Measurements from ENCODE around the gene S100A7.
A peak's percentile ranks its signal among the peaks of the same experiment; 100 is the strongest.
"Not testable (repeated sequence)": the region's sequence is repeated elsewhere in the genome, so short reads cannot be mapped to it uniquely, and the experiment has no call there.

Gene S100A7

DNA sequence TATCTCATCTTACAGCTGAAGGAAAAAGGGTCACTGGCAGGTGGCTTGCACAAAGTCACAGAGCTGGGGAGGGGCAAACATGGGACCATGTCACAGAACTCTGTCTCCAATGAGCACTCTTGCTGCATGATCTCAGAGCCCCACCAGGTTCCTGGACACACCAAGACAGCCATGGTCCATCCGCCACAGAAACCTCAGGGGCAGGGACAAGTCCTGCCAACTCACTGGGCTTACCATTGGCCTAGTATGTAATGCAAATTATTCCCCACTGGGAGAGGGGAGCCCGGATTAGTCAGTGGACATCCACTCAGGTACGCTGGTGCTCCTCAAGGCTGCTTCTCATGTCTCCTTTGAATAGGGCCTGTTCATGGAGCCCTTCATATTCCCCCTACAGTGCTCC is 29.9 kb downstream of the S100A7 start:
- DNase-seq (ENCODE audit: low spot score), result no peak

DNA sequence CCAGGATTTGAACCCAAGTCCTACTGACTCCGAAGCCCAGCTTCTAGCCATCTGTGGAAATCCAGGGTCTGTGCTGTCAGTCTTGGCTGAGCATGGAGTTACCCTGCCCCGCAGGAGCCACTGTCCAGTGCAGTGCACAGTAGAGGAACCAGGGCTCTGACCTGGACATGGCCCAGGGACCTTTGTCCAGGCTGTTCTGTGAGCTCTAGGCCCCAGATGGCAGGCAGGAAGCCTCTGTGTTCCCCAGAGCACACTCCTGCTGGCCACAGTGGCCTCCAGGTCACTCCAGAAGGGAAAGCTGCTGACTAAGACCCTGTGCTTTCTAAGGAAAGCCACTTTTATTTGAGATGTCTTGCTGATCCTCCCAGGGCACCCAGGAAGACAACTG is 30.3 kb downstream of the S100A7 start:
- DNase-seq (ENCODE audit: low spot score), result no peak

DNA sequence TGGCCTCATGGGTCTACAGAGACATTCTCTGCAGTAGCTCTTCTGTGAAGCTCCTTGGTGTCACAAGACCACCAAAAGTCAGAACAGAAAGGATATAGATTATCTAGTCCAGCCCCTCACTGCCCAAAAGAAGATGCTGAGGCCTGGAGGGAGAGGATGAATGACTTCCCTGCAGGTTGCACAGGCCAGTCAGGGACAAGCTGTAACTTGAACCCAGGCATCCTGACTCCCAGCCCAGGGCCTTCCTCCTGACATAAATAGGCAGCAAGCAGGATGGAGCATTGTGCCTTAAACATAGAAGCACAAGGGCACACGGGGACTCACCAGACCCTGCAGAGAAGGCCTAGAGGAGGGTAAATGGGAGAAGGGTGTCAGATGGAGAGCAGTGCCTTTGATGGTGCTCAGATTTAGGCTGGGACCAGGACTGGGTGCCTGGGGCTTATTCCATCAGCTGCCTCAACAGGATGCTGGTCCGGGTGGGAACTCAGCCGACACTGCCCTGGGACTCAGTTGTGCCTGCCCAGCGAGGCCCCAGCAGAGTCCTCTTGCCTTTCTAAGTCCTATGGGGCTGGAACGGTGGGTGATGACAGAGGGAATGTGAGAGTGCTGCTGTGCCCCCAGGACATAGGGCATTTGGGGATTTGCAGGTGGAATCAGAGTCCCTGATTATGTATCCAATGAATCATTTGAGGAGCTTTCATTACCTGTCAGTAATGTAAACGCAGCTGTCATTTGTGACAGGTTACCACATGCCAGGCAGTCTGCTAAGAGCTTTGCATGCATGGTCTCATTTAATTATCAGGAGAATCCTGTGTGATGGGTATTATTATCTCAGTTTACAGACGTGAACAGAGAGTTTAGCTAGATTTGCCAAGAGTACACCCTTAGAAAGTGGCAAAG is 30.9 kb downstream of the S100A7 start:
- DNase-seq (ENCODE audit: low spot score), result peak; percentile 25

DNA sequence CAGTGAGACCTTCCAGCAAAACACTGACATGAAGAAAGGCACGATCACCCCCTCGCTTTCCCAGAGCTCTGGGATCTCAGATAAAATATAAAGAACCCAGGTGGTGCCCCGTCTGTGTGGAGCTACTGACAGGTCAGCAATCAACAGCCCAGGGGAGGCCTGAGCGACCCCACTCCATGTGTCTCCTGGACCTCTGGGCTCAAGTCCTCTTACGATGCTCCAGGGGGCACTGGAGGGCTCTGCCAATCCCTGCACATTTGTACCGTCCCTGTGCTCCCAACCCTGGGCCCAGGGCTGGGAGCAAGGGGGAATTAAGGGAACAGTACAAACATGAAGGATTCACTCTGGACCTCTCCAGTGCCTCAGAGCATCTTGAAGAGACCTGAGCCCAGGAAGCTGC is 31.7 kb downstream of the S100A7 start:
- DNase-seq (ENCODE audit: low spot score), result peak; percentile 46

DNA sequence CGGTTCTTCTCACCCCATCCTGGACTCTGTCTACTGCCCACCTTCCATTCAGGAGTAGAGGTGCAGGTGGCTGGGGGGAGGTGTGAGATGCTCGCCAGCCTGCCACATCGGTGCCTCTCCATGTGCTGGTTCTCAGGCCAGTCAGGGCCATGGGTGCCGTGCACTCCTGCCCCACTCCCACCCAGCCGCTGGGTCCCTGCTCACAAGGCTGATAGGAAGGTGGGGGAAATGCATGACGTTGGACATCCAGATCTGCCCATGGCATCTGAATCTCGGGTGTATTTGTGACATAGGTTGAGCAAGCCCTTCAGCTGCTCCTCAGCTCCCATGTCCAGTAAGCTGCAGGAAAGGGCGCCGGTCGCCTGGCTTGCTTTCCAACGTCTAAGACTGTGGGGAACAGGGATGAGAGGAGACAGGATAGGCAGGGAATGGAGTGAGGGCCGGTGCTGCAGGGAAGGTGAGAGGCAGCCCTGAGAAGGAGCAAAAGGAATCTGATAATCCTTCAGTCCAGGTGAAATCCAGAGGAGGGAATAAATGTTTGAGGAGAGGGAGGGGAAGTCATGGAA is 32.3 kb downstream of the S100A7 start:
- DNase-seq (ENCODE audit: low spot score), result peak; percentile 29

DNA sequence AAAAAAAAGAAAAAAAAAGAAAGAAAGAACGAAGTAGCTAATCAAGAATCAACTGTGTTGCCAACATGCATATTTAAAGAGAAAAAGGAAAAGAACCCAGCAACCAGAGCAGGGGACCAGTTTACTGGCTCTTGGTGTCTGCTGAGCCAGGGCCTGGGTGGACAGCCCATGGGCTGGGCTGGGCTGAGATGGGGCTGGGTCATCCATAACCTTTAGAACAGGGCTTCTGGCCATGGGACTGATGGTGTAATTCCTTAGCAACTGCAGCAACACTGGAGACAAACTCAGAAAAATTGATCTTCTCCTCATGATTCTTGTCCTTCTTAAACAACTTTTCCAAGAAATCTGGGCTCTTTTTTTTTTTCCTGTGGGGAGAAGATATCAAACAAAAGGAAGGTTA is 33.6 kb downstream of the S100A7 start:
- no peak for DNase-seq (ENCODE audit: low spot score)

DNA sequence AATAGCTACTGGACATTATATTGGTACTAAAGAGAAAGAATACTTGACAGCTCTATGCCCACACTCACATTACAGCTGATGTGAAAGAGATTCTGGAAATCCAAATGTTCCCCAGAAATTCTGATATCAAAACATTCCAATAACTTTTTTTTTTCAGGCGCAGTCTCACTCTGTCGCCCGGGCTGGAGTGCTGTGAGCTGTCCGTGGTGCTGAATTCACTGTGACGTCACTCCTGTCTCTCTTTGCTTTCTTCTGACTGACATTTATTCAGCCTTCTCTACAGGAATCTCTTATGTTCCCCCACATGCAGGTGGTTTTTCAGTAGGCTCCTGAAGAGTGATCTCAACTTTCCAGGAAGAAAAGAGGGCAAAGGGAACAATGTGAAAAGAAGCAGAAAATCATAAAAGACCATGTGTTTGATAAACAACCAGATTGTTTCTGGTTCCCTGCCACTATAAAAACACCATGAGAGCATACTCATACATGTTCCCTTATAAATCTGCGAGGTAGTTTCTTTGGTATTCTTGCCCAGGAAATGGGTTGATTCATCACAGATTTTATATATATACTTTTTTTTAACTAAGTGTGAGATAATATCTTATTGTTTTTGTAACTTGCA is 37.9 kb downstream of the S100A7 start:
- DNase-seq (ENCODE audit: low spot score), result peak; percentile 83

DNA sequence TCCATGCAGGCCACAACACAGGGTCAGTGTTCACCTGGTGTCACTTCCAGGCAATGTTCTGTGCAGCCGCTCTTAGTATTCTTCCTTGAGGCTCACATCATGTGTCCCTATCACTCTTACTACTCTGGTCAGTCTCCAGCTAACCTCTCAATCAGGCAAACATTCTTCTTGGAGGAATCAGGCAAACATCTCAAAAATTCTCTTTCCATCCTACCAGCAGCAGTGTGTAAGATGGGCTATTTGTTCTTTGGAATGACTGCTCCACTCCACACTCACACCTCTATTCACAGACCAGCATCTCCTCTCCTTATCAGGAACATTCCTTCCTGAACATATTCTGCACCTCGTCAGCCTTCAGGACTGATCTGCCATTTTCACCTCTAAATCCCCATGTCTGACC is 40.1 kb downstream of the S100A7 start:
- DNase-seq (ENCODE audit: low spot score), result no peak

DNA sequence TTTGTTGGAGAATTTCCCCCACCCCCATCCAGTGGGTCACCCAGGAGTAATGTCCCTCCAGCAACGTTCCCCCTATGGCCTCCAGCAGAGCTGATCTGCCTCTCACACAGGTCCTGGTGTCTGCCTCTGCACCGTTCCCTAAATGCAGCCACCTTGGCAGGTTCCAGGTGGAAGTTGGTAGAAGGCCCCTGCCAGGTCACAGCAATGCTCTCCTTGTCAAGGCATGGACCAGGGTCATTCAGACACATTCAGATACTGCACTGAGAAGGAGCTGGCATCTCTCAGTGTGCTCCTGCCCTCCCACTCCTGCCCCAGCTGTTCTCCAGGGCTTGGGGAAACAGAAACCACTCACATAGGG is 41.0 kb downstream of the S100A7 start:
- not testable (repeated sequence) for DNase-seq (ENCODE audit: low spot score)

DNA sequence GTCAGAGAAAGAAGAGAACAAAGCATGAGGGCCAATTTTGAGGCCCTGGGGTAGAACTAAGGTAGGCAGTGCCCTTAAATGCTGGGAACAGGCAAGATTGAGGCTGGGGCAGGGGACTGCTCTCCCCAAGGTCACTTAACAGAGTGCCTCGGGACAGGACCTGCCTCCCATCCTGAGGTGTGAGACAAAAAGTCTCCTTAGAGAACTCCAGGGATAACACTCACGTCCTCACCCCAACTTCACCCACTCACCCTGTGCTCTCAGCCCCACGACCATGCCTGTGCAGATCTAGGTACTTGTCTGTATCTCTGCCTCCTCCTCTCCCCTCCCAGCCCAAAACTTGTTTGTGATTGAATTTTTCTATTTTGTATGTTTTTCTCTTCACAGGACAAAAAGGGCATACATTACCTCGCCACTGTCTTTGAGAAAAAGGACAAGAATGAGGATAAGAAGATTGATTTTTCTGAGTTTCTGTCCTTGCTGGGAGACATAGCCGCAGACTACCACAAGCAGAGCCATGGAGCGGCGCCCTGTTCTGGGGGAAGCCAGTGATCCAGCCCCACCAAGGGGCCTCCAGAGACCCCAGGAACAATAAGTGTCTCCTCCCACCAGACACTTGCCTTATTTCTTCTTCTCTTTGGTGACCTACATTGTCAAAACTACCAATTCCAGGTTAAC is 41.6 kb downstream of the S100A7 start:
- DNase-seq (ENCODE audit: low spot score), result not testable (repeated sequence)

DNA sequence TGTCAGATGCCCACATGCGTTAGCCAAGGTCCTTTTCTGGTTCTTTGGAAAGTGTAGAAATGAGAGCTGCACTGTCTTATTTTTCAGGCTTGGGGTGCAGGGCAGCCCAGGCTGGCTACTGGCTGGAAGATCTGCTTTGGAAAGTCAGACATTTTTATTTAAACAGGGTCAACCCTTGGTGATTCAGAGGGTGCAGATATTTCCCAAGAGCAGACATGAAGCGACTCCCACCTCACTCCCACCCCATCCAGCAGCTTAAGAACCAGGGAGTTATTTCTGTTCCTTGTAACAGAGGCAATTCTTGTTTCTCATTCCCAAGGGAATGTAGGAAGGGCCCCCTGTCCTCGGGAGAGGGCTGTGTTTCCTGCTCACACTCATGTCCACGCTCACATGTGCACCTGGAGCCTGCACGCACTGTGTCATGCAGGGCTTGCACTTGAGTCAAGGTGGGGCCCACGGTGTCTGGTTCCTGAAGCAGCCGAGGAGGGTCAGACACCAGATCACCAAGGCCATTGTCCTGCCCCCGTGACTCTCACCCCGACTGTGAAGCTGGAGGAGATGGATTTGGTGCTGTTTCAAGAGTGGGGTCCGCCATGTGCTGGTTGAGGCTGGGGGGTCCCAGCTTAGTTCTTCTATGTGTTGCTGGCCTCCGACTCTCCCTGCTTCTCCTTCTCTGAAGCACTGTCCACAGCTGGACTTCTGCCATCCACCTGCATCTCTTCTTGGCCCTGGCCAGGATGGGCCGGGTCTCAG is 43.1 kb downstream of the S100A7 start:
- no peak for DNase-seq (ENCODE audit: low spot score)

DNA sequence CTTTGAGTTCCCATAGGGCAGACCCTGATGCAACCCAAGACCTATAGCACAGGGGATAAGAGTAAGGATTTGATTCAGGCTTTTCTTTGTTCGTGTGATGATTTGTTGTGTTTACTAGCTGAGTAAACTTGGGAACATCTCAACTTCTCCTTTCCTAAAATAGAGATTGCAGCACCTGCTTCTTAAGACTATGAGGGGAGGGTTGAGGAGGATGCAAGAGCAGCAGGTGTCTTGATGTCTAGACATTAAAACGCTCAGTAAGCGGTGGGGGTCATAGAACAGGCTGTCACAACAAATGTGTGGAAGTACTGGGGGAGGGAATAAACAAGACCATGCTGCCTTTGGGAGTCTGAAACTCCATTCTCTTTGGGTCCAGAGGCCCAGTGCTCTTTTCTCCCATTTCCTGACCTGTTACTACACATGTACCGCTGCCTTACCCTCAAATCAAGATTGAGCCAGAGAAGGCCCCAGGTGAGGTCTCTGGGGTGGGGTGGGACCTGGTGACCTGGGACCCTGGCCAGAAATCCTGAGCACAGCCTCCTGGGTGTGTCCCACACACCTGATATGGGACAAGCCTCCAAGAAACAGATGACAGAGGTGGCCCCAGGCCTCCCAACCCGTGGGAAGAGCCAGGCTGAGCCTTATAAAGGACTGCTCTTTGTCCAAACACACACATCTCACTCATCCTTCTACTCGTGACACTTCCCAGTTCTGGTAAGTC is 44.4 kb downstream of the S100A7 start, which contains the start of gene S100A7A:
Gene S100A7A, plus strand, starts transcription at position 671 of the 721 bp plus-strand sequence. CDS start 1,563 bp downstream, outside the sequence.
- DNase-seq (ENCODE audit: low spot score), result peak; percentile 13

DNA sequence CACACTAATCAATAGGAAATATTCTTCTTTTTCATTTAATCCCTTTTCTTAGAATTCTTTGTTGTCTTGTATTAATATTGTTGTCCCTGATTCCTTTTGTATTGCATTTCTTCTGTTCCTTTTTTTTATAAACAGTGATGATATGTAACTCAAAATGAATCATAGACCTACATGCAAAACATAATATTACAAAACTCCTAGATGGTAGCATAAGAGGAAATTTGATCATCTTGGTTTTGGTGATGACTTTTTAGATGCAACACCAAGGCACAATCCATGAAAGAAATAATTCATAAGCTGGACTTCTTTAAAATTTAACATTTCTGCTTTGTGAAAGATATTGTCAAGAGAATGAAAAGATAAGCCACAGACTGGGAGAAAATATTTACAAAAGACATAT is 46.5 kb downstream of the S100A7 start:
- DNase-seq (ENCODE audit: low spot score), result not testable (repeated sequence)

All from ecto neural progenitor cell (in vitro differentiated cells).